ENCODE data around the gene EMC10. TPM values are rescaled to one million over a fixed set of nuclear protein-coding genes. Genes with fewer than 3 reads are reported as not detected.

Gene EMC10
- total RNA-seq, 1 experiment from 2014 or later = 36.8 TPM

- DNase-seq (ENCODE audit: extremely low read depth, low read depth) = no peak
Measured at GRCh38 chr19:50494186-50495019, 18.1 kb downstream of the EMC10 start.

DNA sequence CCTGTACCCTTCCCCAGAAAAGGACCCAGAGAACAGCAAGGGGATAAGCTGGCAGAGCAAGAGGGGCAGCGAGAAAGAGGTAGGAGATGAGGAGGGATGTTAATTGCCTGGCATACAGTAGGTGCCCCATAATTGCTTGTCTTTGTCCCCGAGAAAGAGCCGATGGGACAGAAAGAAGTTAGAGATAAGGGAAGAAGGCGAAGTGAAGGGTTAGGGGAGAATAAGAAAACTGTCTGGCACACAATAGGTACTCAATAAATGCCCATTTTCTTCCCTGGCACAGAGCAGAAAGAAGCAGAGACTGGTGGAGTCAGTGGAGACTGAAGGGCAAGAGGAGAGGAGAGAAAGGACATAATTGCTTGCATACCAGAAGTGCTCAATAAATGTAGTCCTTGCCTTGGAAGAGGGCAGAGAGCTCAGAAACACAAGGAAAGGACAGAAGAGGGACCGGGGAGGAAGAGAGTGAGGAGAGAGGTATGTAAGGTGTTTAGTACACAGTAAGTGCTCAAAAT lies 18.8 kb downstream of the EMC10 start:
- DNase-seq (ENCODE audit: extremely low read depth, low read depth) = no peak

GRCh38 chr19:50496189-50497021 lies 20.1 kb downstream of the EMC10 start:
- no peak for DNase-seq (ENCODE audit: extremely low read depth, low read depth)

DNA sequence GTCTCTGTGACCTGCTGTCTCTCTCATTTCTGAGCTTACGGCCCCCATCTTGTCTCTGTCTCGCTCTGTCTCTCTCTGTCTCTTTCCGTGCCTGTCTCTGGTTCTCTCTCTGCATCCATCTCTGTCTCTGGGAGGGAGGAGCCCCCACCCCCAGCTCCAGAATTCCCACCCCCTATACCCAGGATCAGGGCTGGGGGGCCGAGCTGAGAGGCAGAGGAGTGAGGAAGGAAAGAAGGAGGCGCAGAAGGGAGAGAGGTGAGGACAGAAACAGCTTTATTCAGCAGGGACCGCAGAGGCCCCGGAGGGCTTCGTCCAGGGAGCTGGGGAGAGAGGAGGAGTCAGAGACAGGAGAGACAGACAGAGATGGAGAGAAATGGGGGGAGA lies 20.7 kb downstream of the EMC10 start:
- DNase-seq (ENCODE audit: extremely low read depth, low read depth) = no peak

DNA sequence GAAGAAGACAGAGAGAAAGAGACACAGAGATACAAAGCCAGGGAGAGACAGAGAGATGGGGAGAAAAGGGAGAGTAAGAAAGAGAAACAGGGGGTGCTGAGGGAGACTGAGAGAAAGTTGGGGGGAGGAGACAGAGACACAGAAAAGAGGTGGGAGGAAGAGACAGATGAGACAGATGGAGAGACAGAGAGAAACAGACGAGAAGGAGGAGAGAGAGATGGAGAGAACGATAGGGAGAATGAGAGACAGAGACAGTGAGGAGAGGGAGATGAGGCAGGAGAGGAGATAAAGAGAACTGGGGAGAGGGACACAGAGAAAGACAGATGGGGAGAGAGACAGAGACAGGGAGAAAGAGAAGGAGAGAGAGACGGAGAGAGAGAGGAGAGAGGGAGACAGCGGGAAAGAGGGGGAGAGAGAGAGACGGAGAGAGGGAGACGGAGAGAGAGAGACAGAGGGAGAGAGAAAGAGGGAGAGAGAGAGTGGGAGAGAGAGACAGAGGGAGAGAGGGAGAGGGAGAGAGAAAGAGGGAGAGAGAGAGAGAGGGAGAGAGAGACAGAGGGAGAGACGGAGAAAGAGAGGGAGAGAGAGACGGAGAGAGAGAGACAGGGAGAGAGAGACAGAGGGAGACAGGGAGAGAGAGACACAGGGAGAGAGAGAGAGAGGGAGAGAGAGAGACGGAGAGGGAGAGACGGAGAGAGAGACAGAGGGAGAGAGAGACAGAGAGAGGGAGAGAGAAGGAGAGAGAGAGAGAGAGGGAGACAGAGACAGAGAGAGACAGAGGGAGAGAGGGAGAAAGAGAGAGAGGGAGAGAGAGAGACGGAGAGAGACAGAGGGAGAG lies 22.1 kb downstream of the EMC10 start:
- DNase-seq (ENCODE audit: extremely low read depth, low read depth) = no peak

DNA sequence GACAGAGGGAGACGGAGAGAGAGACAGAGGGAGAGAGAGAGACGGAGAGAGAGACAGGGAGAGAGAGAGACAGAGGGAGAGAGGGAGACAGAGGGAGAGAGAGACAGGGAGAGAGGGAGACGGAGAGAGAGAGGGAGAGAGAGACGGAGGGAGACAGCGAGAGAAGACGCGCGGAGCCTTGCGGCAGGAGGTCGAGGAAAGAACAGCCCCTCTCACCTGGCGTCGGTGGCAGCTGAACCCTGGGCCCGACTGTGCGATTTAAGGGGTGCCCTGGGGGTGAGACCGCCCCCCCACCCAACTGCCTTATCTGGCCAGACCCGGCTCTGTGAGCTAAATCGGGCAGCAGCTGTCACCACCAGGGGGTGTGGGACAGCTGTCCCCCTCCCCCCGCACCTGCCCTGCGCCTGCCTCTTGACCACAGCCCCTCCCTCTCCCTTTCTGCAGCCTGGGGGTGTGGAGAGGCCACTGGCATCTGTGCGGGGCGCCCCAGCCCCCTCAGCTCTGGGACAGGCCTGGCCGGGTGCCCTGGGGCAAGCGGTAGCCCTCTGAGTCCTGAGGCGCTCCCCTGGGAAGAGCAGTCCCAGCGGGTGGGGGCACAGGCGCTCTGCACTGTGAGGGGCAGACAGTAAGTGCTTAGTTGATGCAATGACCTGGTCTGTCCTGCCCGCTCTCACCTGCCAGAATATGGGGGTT lies 23.9 kb downstream of the EMC10 start:
- DNase-seq (ENCODE audit: extremely low read depth, low read depth) = no peak

DNA sequence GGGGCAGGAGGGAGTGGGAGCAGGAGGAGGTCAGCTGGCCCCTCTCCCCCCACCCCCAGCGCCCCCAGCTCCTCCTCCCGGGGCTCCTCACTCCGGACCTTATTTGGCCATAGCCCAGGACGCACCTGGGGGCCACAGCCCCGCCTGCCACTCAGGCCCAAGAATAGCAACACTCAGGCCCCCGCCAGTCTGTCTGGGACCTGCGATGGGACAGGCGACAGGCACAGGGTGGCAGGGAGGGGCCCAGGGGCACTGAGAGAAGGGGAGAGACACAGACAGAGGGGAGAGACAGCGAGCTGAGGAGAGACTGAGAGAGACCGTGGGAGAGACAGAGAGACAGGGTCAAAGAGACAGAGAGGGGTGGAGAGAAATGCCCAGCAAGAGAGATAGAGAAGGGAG lies 24.4 kb downstream of the EMC10 start:
- DNase-seq (ENCODE audit: extremely low read depth, low read depth) = no peak

- DNase-seq (ENCODE audit: extremely low read depth, low read depth) = no peak
Measured at GRCh38 chr19:50501186-50501567, 24.9 kb downstream of the EMC10 start.

GRCh38 chr19:50501568-50502475 lies 25.5 kb downstream of the EMC10 start:
- no peak for DNase-seq (ENCODE audit: extremely low read depth, low read depth)

DNA sequence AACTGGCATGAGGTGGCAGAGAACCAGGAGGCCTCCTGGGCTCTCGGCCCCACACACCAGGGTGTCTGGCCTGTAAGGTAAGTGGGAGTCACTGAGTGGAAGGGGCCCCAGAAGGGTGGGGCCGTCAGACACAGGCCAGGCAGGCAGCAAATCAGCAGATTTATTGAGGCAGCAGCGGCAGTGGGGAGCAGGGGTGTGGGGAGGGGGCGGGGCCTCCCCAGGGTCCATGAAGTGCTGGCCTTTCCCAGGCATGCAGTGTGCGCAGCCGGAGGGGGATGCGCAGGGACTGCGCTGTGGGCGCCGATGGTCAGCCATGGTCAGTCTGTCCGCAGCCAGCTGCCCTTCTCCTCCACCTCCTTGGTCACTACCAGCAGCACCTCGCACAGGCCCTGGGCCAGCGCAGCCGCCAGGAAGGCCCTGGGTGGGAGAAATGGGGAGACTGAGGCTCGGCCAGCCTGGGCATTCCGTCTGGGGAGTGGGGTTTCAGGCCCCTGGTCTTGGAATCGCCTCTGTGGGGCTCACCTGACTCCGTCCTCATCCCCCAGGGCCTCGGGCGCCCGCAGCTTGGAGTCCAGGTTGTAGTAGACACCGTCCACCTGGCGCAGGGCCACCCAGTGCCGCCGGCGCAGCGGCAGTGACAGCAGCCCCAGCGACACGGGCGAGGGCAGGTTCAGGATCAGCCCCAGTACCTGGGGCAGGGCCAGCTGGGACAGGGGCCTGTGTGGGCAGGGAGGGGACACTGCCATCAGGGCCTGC lies 29.7 kb downstream of the EMC10 start:
- no peak for DNase-seq (ENCODE audit: extremely low read depth, low read depth)

GRCh38 chr19:50506700-50507099 lies 30.4 kb downstream of the EMC10 start:
- DNase-seq (ENCODE audit: extremely low read depth, low read depth) = no peak

DNA sequence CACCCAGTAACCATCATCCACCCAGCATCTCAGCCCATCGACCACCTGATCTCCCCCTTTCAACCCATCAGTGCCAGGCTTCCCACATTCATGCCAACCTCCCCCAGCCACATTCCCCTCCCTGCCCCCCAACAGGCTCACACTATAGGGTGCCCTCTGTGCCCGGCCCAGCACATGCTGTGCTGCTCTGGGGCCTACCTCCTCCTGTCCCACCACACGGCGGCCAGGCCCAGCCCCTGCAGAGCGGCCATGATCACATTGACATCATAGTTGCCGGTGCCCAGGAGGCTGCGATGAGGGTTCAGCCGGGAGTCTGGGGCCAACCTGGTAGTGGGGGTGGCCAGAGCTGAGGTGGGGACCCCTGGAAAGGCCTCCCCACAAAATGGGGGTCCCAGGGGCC lies 31.1 kb downstream of the EMC10 start:
- no peak for DNase-seq (ENCODE audit: extremely low read depth, low read depth)

- no peak for DNase-seq (ENCODE audit: extremely low read depth, low read depth)
Measured at GRCh38 chr19:50508843-50509190, 32.5 kb downstream of the EMC10 start.

DNA sequence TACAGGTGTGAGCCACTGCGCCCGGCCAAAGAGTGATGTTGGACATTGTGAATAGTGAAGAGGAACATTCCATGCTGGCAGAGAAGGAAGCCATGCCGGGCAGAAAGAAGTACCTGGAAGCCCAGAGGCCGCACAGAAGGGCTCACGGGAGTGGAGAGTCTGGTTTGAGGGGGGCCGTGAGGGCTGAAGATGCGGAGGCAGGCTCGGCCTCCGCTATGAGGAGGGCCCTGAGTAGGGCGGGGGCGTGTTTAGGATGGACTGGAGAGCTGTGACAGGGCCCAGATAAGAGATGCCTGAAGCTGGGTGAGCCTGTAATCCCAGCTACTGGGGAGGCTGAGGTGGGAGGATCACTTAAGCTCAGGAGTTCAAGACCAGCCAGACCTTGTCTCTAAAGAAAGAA lies 33.1 kb downstream of the EMC10 start:
- no peak for DNase-seq (ENCODE audit: extremely low read depth, low read depth)

DNA sequence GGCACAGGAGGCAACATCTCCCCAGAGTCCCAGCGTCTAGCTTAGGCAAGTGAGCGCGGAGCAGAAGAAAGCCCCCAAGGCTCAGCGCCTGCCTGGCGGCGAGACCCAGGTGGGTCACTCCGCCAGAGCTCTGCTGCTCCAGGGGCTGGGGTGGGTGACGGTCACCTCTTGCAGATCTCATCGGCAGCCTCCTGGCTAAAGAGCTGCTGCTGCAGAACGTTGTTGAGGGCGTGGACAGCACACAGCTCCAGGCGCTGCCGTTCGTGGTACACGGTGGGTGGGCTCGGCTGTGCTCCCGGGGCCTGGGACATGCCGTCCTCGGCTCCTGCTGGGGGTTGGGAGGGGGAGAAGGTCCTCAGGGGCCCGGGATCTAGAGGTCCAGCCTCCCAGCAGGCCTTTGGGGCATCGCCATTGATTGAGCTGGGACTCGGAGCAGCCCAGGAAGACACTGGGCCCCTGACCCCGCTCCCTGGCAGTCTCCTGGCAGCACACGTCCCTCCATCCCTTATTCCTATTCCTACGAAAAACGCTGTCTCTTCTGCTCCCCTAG lies 33.9 kb downstream of the EMC10 start:
- no peak for DNase-seq (ENCODE audit: extremely low read depth, low read depth)

DNA sequence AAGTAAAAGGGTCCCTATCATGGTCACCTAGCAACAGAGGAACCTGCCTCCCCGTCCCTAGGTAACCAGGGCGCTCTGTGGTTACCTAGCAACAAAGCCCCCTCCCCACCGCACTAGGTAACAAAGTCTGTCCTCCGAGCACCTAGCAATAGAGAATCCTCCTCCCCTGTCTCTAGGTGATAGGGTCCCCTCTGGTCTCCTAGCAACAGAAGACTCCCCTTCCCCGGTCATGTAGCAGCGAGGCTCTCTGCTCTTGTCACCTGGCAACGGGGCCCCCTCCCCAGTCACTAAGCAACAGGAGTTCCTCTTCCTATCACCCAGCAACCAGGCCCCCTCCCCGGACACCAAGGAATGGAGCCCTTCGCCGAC lies 34.4 kb downstream of the EMC10 start:
- DNase-seq (ENCODE audit: extremely low read depth, low read depth) = no peak

DNA sequence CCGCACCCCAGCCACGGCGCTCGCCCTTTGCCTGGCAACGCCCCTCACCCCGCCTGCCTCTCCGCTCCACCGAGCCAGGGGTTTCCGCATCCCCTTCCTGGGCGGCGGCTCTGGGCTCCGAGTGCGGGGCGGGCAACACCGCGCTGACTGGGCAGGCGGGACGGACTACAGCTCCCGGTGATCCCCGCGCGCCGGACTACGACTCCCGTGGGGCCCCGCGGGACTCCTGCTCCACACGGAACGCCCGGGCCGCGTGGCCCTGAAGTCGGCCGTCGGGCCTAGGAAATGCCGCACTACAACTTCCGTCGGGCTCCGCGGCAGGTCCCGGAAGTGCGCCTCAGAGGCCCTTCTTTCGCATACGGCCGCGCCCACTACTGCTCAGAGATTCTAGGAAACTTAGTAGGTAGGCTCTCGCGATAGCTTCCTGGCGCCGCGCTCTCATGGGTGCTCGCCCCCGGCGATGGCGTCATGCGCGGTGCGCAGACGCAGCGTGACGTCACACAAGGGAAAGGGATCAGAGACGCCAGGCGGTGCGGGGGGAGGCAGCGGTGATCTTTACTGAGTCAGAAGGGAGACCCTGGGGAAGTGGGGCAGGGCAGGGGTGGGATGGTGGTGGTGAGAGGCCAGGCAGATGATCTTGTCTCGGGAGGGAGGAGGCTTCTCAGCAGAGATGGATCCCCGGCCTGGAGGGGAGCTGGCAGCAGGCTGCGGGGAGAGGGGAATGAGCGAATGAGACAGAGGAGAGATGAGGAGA lies 34.9 kb downstream of the EMC10 start, which contains the start of gene JOSD2:
TSS of gene JOSD2 (minus strand) at position 123 of the 754 bp plus-strand sequence. CDS start 760 bp downstream, outside the sequence.
- peak; percentile 98 for DNase-seq (ENCODE audit: extremely low read depth, low read depth)
